Cardiac fibroblast (primary cell): Measurements from ENCODE around the gene RHOC.

ENCODE experiments used
- DNase-seq, 2 donors: peaks; one replicate each; pipeline versions ENCODE4 v3.0.0 to v3.0.0-alpha.2; 2010; ENCODE audit warnings: low read depth in 2 of 2
- H3K4me3 ChIP-seq, 2 donors: replicated peaks in 1 of 2; 1 replicate in 1 of 2; 2 replicates in 1 of 2; pipeline ENCODE4 v1.5.1; 2011; ENCODE audit warnings: low read depth in 2 of 2, low read length in 2 of 2, mild to moderate bottlenecking in 2 of 2, moderate library complexity in 1 of 2
- CTCF ChIP-seq: IDR thresholded peaks from one replicate; pipeline ENCODE4 v1.5.1; 2011; ENCODE audit warnings: low read depth, mild to moderate bottlenecking, low read length, inconsistent platforms

RHOC gene

GRCh38 chr1:112665857-112666256 is 41.1 kb downstream of the RHOC start:
- no peak for DNase-seq
- no peak for TF ChIP-seq CTCF

GRCh38 chr1:112651205-112651604 is 55.7 kb downstream of the RHOC start:
- DNase-seq, result peak in 1 of 2 donors; percentile 25
- no peak overlapping the region for H3K4me3 ChIP-seq
- TF ChIP-seq CTCF, result no peak

More at GRCh38 chr1:112665857-112666256, 41.1 kb downstream of the RHOC start:
- H3K4me3 ChIP-seq, result no peak overlapping the region
